HCT116 (cell line): ENCODE results near the gene OR14A16. TPM values are rescaled to one million over a fixed set of nuclear protein-coding genes. Genes with fewer than 3 reads are reported as not detected.

Experiments
- ATAC-seq: fragments of 200-7000 bp; cut with Tn5 transposase; 2 replicates; pipeline ENCODE4 v1.9.1; 2020; ENCODE audit warnings: mild to moderate bottlenecking, moderate library complexity
- BruUV-seq: library from RNA; stranded (reverse); fragments of 400-500 nt; replicated peaks from 2 replicates; lab custom pipeline; 2021; lab: Mats Ljungman, UMichigan
- CTCF ChIA-PET: fragments of 300-600 bp; sonication (Branson Sonifier 250); formaldehyde crosslinking; loops from one replicate; lab custom pipeline; 2021; ENCODE audit warnings: antibody characterized with exemption; lab: Charles Lee
- POLR2A ChIA-PET: fragments of 300-600, 350-600 bp; sonication (Branson Sonifier 250); formaldehyde crosslinking; loops from one replicate; lab custom pipeline; 2021; ENCODE audit warnings: antibody characterized with exemption; lab: Charles Lee
- RAD21 ChIA-PET, 2 experiments: fragments of 300-600 bp; sonication (Branson Sonifier 250); formaldehyde crosslinking; loops; one replicate each; lab custom pipeline; 2023; ENCODE audit warnings: low total read pairs in 2 of 2; ENCODE audit not compliant: uncharacterized antibody in 2 of 2, unreplicated experiment in 2 of 2, low non-redundant PET in 1 of 2; lab: Charles Lee
- DNase-seq: peaks from one replicate; pipeline ENCODE4 v3.0.0-alpha.2; 2010; ENCODE audit warnings: low read depth, low spot score
- H2AFZ ChIP-seq: fragments of 200-600 bp; shearing (Covaris generic), sonication (generic); 2 replicates; pipeline ENCODE4 v1.6.1; 2017; ENCODE audit warnings: low read depth, mixed run types, mixed read lengths, antibody characterized with exemption, low read length; ENCODE audit not compliant: poor library complexity, severe bottlenecking
- H3K27ac ChIP-seq: 2 replicates; pipeline ENCODE4 v1.5.1; 2012; ENCODE audit warnings: low read depth, low read length
- H3K27me3 ChIP-seq: fragments of 200-600 bp; sonication (generic); 2 replicates; pipeline ENCODE4 v1.6.1; 2016; ENCODE audit warnings: mixed run types, low read length, mixed read lengths; ENCODE audit not compliant: insufficient read depth
- H3K36me3 ChIP-seq, 2 experiments: fragments of 200-500 bp in 1 of 2; fragments of 200-600 bp in 1 of 2; sonication (Bioruptor generic) in 1 of 2; sonication (generic) in 1 of 2; 2 replicates each; pipeline versions ENCODE4 v1.5.1 to v1.6.1; 2014 to 2016; ENCODE audit warnings: low read length in 2 of 2, inconsistent platforms in 1 of 2, mixed read lengths in 1 of 2, mixed run types in 1 of 2; ENCODE audit not compliant: insufficient read depth in 2 of 2, control insufficient read depth in 1 of 2
- H3K4me1 ChIP-seq, 2 experiments: fragments of 200-600 bp in 1 of 2; sonication (generic) in 1 of 2; 2 replicates each; pipeline versions ENCODE4 v1.5.1 to v1.6.1; 2012 to 2017; ENCODE audit warnings: low read length in 2 of 2, inconsistent platforms in 1 of 2, mild to moderate bottlenecking in 1 of 2, mixed read lengths in 1 of 2, mixed run types in 1 of 2, moderate library complexity in 1 of 2; ENCODE audit not compliant: insufficient read depth in 2 of 2, control insufficient read depth in 1 of 2
- H3K4me2 ChIP-seq: fragments of 200-600 bp; sonication (generic); 2 replicates; pipeline ENCODE4 v1.6.1; 2017; ENCODE audit warnings: mixed run types, low read length, mixed read lengths
- H3K4me3 ChIP-seq, 2 experiments: fragments of 200-600 bp in 1 of 2; sonication (generic) in 1 of 2; replicated peaks in 1 of 2; 2 replicates each; pipeline ENCODE4 v1.5.1; 2011 to 2016; ENCODE audit warnings: low read length in 2 of 2, control low read depth in 1 of 2, low read depth in 1 of 2, mild to moderate bottlenecking in 1 of 2, mixed read lengths in 1 of 2, mixed run types in 1 of 2
- H3K79me2 ChIP-seq: fragments of 200-600 bp; sonication (generic); 2 replicates; pipeline ENCODE4 v1.6.1; 2017; ENCODE audit warnings: mild to moderate bottlenecking, mixed run types, low read length, moderate library complexity, mixed read lengths; ENCODE audit not compliant: insufficient read depth
- H3K9ac ChIP-seq: fragments of 200-600 bp; sonication (generic); 2 replicates; pipeline ENCODE4 v1.6.1; 2016; ENCODE audit warnings: low read length, mixed read lengths
- H3K9me2 ChIP-seq: fragments of 200-600 bp; sonication (generic), shearing (Covaris generic); 2 replicates; pipeline ENCODE4 v1.6.1; 2017; ENCODE audit warnings: mixed run types, mild to moderate bottlenecking, moderate library complexity; ENCODE audit not compliant: insufficient read depth
- H3K9me3 ChIP-seq, 2 experiments: fragments of 200-500 bp in 1 of 2; fragments of 200-600 bp in 1 of 2; sonication (Bioruptor generic) in 1 of 2; sonication (generic) in 1 of 2; 2 replicates each; pipeline ENCODE4 v1.6.1; 2014 to 2017; ENCODE audit warnings: low read length in 2 of 2, mixed read lengths in 2 of 2, inconsistent platforms in 1 of 2, low read depth in 1 of 2, mild to moderate bottlenecking in 1 of 2, mixed run types in 1 of 2, moderate library complexity in 1 of 2; ENCODE audit not compliant: control insufficient read depth in 1 of 2, insufficient read depth in 1 of 2
- H4K20me1 ChIP-seq: fragments of 200-600 bp; sonication (generic), shearing (Covaris generic); 2 replicates; pipeline ENCODE4 v1.6.1; 2017; ENCODE audit warnings: mixed run types, mild to moderate bottlenecking, moderate library complexity; ENCODE audit not compliant: insufficient read depth
- CBX3 ChIP-seq: IDR thresholded peaks from 2 replicates; pipeline ENCODE4 v1.6.1; 2012; ENCODE audit warnings: low read depth
- EGR1 ChIP-seq: IDR thresholded peaks from 2 replicates; pipeline ENCODE4 v1.6.1; 2012; ENCODE audit warnings: low read depth
- EZH2 ChIP-seq: fragments of 200-600 bp; sonication (generic); IDR thresholded peaks from 2 replicates; pipeline ENCODE4 v1.6.1; 2017; ENCODE audit warnings: antibody characterized with exemption, mixed run types
- EZH2phosphoT487 ChIP-seq: fragments of 200-600 bp; IDR thresholded peaks from 2 replicates; pipeline ENCODE4 v1.6.1; 2018; ENCODE audit warnings: antibody characterized with exemption, borderline replicate concordance
- REST ChIP-seq: IDR thresholded peaks from 2 replicates; pipeline ENCODE4 v1.6.1; 2012; ENCODE audit warnings: low read depth
- SP1 ChIP-seq: IDR thresholded peaks from 2 replicates; pipeline ENCODE4 v1.6.1; 2012; ENCODE audit warnings: low read depth
- TCF7L2 ChIP-seq: IDR thresholded peaks from 2 replicates; pipeline ENCODE4 v1.7.0; 2011; ENCODE audit warnings: borderline replicate concordance, inconsistent platforms; ENCODE audit not compliant: insufficient read depth, insufficient read length; ENCODE audit errors: extremely low read depth
- ZFX ChIP-seq: fragments of 450-650 bp; IDR thresholded peaks from 2 replicates; pipeline ENCODE4 v1.6.1; 2017
- intact Hi-C: fragments of 100-400 bp; cut with micrococcal nuclease; formaldehyde crosslinking; loops from 2 replicates; pipeline ENCODE4 v1.10.0; 2022
- total RNA-seq: library from RNA; stranded (reverse); gene quantifications from one replicate; pipeline ENCODE4 v1.2.1, GENCODE V29; 2021; ENCODE audit not compliant: unreplicated experiment

OR14A16 gene
- total RNA-seq, 1 experiment from 2014 or later: not detected

GRCh38 chr1:247822060-247822459, 1.9 kb downstream of the OR14A16 start:
- Histone ChIP-seq H3K9me2 (no peaks in the 10 kb centered on the region), H3K4me1 (no peaks in the 10 kb centered on the region), H2AFZ (no peak overlapping the region), H3K79me2 (no peaks in the 10 kb centered on the region), H3K9ac (no peak overlapping the region), H3K27me3 (no peaks in the 10 kb centered on the region)
- RAD21 ChIA-PET: no interaction called here
- no TSS peak for BruUV-seq
- no peak for DNase-seq
- ATAC-seq: no peak
- TF ChIP-seq TCF7L2: no peak
- no peak for TF ChIP-seq REST
- no peak for TF ChIP-seq EZH2phosphoT487
- TF ChIP-seq CBX3: no peak
- TF ChIP-seq SP1: no peak
- TF ChIP-seq EGR1: no peak
- TF ChIP-seq ZFX: no peak
- no peak for TF ChIP-seq EZH2
- TF ChIP-seq, all 23 proteins: peak for 0
- Histone ChIP-seq H3K9me3 (peaks cover 5 to 7% of the 10 kb centered on the region in 2 experiments; a peak in 2 of 4 replicates), H3K4me2 (no peak overlapping the region), H4K20me1 (no peaks in the 10 kb centered on the region), H3K27ac (no peak overlapping the region), H3K4me3 (no peak overlapping the region), H3K36me3 (no peaks in the 10 kb centered on the region)
- intact Hi-C loops: no loop called here
- POLR2A ChIA-PET: no interaction called here
- CTCF ChIA-PET: no interaction called here
